ENCODE measurements around the gene RBM38. TPM values are rescaled to one million over a fixed set of nuclear protein-coding genes. Genes with fewer than 3 reads are reported as not detected.
"Not testable (repeated sequence)": the region's sequence is repeated elsewhere in the genome, so short reads cannot be mapped to it uniquely, and the experiment has no call there.

RBM38 gene
- total RNA-seq, 2 experiments from 2014 or later, result 142 to 144 TPM

DNA sequence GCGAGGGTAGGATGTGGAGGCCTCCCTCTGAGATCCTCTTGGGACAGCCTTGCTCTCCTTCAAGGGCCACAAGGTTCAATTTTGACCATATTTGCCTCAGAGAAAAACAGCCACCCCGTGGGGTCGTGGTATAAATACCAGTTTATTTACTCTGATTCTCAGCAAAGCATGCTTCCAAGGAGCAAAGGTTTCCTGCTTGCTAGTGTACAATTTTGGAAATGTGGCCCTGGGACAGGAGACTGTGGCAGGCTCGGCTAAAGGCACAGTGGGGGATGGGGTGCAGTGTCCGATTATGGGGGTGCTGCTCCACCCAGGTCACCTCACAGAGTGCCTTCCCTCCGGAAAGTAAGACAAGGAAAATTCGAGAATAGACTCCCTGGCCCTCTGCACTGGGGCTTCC, 31.1 kb downstream of the RBM38 start:
- Mint-ChIP-seq H3K4me3 (no peak overlapping the region), H3K4me1 (peaks cover 23% of the 10 kb centered on the region), H3K27me3 (no peaks in the 10 kb centered on the region), H3K36me3 (no peaks in the 10 kb centered on the region), H3K9me3 (no peaks in the 10 kb centered on the region), H3K27ac (no peak overlapping the region)
- no peak for DNase-seq

DNA sequence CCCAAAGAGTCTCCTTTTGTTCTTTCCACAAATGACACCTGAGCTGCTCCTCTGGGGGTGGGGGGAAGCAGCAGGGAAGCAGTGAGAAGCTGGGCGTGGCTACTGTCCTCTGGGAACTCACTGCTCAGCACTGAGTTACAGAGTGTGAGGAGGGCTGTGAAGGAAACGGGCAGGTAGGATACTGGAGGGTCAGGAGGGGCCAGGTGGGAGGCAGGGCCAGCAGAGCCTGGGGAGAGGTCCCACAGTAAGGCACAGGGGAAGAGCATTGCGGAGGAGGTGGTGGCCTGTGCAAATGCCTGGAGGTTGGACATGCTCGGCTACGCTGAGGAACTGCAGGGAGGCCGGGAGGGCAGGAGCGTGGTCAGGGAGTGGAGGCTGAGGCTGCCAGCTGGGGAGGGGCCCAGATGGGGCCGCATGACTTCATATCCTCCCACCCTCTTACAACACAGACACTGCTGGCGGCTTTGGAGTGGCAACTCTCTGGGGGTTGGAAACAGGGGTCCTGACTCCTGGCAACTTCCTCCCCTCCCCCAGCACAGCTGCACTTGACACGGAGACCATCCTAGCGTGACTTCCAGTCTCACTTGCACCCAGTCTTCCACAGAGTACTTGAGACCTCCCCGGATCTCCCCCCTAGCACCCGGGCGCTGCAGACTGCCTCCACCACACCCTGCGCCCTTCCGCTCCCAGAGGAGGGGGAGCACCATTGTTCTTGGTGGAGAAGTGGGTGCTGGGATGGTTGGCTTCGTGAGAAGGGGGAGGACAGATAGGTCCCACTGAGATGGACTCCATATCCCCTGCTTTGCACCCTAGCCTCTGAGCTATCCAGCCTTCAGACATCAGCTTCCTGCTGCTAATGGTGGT, 34.2 kb downstream of the RBM38 start:
- H3K27me3 Mint-ChIP-seq, result no peaks in the 10 kb centered on the region
- peak overlapping the region; percentile 31 for H3K27ac Mint-ChIP-seq
- H3K9me3 Mint-ChIP-seq, result no peaks in the 10 kb centered on the region
- H3K36me3 Mint-ChIP-seq, result no peaks in the 10 kb centered on the region
- H3K4me3 Mint-ChIP-seq, result peak overlapping the region; percentile 16
- peaks cover 28% of the 10 kb centered on the region for H3K4me1 Mint-ChIP-seq
- DNase-seq, result no peak

DNA sequence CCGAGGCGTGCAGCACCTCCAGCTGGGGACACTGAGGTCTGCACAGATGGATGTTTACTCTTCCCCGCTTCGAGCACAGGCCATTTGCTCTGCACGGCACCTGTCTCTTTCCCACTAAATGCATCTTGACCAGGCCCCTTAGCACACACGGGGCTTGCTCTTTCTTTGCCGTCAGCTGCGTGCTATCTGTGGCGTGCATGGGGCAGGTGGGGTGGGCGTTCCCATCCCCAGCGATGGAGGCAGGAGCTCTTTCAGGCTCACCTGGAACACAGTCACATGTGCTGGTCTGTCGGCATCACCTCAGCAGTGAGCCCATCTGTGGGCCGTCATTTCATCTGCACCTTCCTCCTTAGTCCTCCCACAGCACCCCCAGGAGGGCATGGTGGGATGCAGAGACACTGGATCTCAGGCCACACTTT, 35.1 kb downstream of the RBM38 start:
- peaks cover 32% of the 10 kb centered on the region for H3K4me1 Mint-ChIP-seq

DNA sequence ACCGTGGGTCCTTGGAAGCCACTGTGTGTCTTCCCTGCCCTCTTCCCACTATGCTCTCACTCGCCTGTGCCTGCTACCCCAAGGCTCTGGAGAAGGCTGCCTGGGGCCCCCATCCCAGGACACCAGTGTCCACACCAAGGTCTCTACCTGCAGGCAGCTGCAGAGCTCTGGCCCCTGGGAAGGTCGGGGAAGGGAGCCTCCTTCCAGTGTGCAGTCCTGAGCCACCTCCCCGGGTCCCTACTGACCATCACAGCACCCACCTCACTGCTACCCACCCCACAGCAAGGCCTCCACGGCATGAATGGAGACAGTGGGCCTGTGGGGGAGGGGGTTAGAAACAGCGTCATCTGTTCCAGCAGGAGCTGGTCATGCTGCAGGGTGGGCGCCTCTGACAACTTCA, 35.6 kb downstream of the RBM38 start:
- Mint-ChIP-seq H3K4me3 (no peak overlapping the region), H3K27ac (no peak overlapping the region), H3K9me3 (no peaks in the 10 kb centered on the region), H3K27me3 (no peaks in the 10 kb centered on the region), H3K36me3 (no peaks in the 10 kb centered on the region), H3K4me1 (peaks cover 36% of the 10 kb centered on the region)
- no peak for DNase-seq

More for the DNA sequence above, 35.1 kb downstream of the RBM38 start:
- H3K27me3 Mint-ChIP-seq, result no peaks in the 10 kb centered on the region
- H3K27ac Mint-ChIP-seq, result no peak overlapping the region
- H3K36me3 Mint-ChIP-seq, result no peaks in the 10 kb centered on the region
- no peaks in the 10 kb centered on the region for H3K9me3 Mint-ChIP-seq
- no peak overlapping the region for H3K4me3 Mint-ChIP-seq
- no peak for DNase-seq

DNA sequence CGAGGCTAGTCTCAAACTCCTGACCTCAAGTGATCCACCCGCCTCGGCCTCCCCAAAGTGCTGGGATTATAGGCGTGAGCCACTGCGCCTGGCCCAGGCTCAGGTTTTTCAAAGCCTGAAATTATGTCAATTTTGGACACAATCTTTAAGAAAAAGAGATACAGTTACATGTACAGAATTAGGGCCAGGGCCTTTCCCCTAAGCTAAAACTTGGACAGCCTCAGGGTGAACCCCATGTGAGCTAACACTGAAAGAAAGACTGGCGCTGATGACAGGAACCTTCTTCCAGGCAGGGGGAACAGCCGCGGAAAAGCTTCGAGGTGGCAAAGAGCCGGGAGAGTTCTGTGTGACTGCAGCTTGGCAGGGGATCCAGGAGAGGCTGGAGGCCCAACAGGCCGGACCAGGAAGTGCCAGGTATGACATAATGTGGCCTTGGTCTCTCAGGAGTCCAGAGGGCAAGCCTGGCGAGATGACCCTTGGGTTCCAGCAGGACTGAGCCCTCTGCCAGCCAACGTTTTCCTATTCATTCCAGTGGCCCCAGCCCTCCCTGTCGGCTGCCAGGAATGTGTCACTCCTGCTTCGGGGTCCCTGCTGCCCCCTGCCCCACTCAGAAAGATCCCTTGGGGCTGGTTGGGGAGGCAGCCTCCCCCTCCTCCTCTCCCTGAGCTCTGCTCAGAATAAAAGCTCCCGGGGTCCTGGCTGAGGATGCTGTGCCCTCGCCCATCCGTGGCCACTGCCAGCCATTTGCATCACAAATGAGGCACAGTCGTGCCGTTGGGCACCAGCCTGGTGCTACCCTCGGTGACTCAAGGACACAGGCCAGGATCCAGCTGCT, 37.3 kb downstream of the RBM38 start:
- Mint-ChIP-seq H3K27me3 (no peaks in the 10 kb centered on the region), H3K4me1 (peaks cover 50% of the 10 kb centered on the region), H3K36me3 (peaks cover 9% of the 10 kb centered on the region), H3K4me3 (no peak overlapping the region), H3K9me3 (no peaks in the 10 kb centered on the region), H3K27ac (no peak overlapping the region)
- no peak for DNase-seq

- Mint-ChIP-seq H3K9me3 (no peaks in the 10 kb centered on the region), H3K4me1 (peaks cover 54% of the 10 kb centered on the region), H3K4me3 (no peak overlapping the region), H3K27ac (no peak overlapping the region), H3K27me3 (no peaks in the 10 kb centered on the region), H3K36me3 (peaks cover 9% of the 10 kb centered on the region)
- no peak for DNase-seq
Observed at GRCh38 chr20:57429159-57429496, 37.9 kb downstream of the RBM38 start.

DNA sequence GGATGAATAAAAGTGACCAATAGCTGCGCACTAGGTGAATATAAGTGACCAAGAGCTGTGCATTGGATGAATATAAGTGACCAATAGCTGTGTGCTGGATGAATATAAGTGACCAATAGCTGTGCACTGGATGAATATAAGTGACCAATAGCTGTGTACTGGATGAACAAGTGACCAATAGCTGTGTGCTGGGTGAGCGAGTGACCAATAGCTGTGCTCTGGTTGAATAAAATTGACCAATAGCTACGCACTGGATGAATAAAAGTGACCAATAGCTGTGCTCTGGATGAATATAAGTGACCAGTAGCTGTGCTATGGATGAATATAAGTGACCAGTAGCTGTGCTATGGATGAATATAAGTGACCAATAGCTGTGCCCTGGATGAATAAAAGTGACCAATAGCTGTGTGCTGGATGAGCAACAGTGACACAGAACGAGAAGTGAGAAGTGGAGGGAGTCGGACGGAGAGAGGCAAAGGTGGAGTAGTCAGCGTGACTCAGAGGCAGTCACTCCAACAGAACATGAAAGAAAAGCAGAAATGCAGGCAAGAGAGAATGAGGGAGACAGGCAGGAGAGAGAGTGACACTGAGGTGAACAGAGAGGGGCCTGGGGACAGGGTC, 38.5 kb downstream of the RBM38 start:
- Mint-ChIP-seq H3K36me3 (peaks cover 9% of the 10 kb centered on the region), H3K4me3 (no peak overlapping the region), H3K4me1 (peaks cover 56% of the 10 kb centered on the region), H3K27me3 (no peaks in the 10 kb centered on the region), H3K27ac (no peak overlapping the region), H3K9me3 (no peaks in the 10 kb centered on the region)
- no peak for DNase-seq

GRCh38 chr20:57430201-57430596, 39.0 kb downstream of the RBM38 start:
- not testable (repeated sequence) for H3K4me3 Mint-ChIP-seq, H3K9me3 Mint-ChIP-seq, H3K27me3 Mint-ChIP-seq, DNase-seq, H3K27ac Mint-ChIP-seq
- H3K4me1 Mint-ChIP-seq, result peaks cover 57% of the 10 kb centered on the region
- peaks cover 11% of the 10 kb centered on the region for H3K36me3 Mint-ChIP-seq

GRCh38 chr20:57431539-57431835, 40.3 kb downstream of the RBM38 start:
- Mint-ChIP-seq H3K9me3 (no peaks in the 10 kb centered on the region), H3K4me3 (no peak overlapping the region), H3K27ac (no peak overlapping the region), H3K4me1 (peaks cover 58% of the 10 kb centered on the region), H3K36me3 (peaks cover 11% of the 10 kb centered on the region), H3K27me3 (no peaks in the 10 kb centered on the region)
- DNase-seq, result no peak

DNA sequence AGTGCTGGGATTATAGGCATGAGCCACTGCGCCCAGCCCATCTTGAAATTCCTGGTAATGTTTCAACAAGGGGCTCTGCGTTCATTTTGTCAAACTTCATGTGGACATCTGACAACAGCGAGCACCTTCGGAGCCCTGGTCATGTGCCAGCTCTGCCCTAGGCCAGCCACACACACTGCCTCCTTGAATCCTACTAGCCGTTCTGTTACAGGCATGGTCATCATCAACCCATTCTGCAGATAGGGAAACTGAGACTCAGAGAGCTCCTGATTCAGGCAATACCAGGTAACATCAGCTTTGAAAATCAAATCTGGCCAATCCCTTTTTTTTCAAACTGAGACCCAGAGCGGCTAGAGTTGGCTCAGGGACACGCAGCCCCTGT, 41.3 kb downstream of the RBM38 start:
- peaks cover 11% of the 10 kb centered on the region for H3K36me3 Mint-ChIP-seq
- peak overlapping the region; percentile 49 for H3K4me3 Mint-ChIP-seq
- peaks cover 1% of the 10 kb centered on the region for H3K9me3 Mint-ChIP-seq
- no peaks in the 10 kb centered on the region for H3K27me3 Mint-ChIP-seq
- peaks cover 50% of the 10 kb centered on the region for H3K4me1 Mint-ChIP-seq
- H3K27ac Mint-ChIP-seq, result peak overlapping the region; percentile 84
- no peak for DNase-seq

- Mint-ChIP-seq H3K9me3 (peaks cover 1% of the 10 kb centered on the region), H3K27ac (peak overlapping the region; percentile 84), H3K4me1 (peaks cover 48% of the 10 kb centered on the region), H3K4me3 (peak overlapping the region; percentile 49), H3K27me3 (no peaks in the 10 kb centered on the region), H3K36me3 (peaks cover 11% of the 10 kb centered on the region)
- DNase-seq, result peak; percentile 74
Observed at GRCh38 chr20:57432862-57433491, 41.8 kb downstream of the RBM38 start.

GRCh38 chr20:57433657-57434389, 42.6 kb downstream of the RBM38 start:
- DNase-seq, result peak; percentile 44
- Mint-ChIP-seq H3K27ac (peak overlapping the region; percentile 84), H3K9me3 (peaks cover 1% of the 10 kb centered on the region), H3K4me3 (peak overlapping the region; percentile 4), H3K27me3 (no peaks in the 10 kb centered on the region), H3K4me1 (peaks cover 48% of the 10 kb centered on the region), H3K36me3 (peaks cover 11% of the 10 kb centered on the region)

- no peak for DNase-seq
- Mint-ChIP-seq H3K36me3 (peaks cover 11% of the 10 kb centered on the region), H3K4me3 (no peak overlapping the region), H3K27ac (no peak overlapping the region), H3K27me3 (no peaks in the 10 kb centered on the region), H3K9me3 (peaks cover 1% of the 10 kb centered on the region), H3K4me1 (peaks cover 48% of the 10 kb centered on the region)
Observed at GRCh38 chr20:57434390-57434700, 43.1 kb downstream of the RBM38 start.

- no peak overlapping the region for H3K27ac Mint-ChIP-seq
- no peak overlapping the region for H3K4me3 Mint-ChIP-seq
- H3K4me1 Mint-ChIP-seq, result peaks cover 44% of the 10 kb centered on the region
Observed at GRCh38 chr20:57435105-57435497, 43.9 kb downstream of the RBM38 start.

More at GRCh38 chr20:57435105-57435497, 43.9 kb downstream of the RBM38 start:
- no peak for DNase-seq
- H3K27me3 Mint-ChIP-seq, result no peaks in the 10 kb centered on the region
- peaks cover 1% of the 10 kb centered on the region for H3K9me3 Mint-ChIP-seq
- peaks cover 11% of the 10 kb centered on the region for H3K36me3 Mint-ChIP-seq
